HepG2 (cell line): Measurements from ENCODE around the gene CCBE1. TPM values are rescaled to one million over a fixed set of nuclear protein-coding genes. Genes with fewer than 3 reads are reported as not detected.

ENCODE experiments used
- ATAC-seq: fragments of 200-7000 bp; cut with Tn5 transposase; 3 replicates; pipeline ENCODE4 v1.9.1; 2020; ENCODE audit warnings: mild to moderate bottlenecking, moderate library complexity
- BruUV-seq: library from RNA; stranded (reverse); fragments of 400-500 nt; replicated peaks from 2 replicates; lab custom pipeline; 2021; lab: Mats Ljungman, UMichigan
- CTCF ChIA-PET: fragments of 300-600 bp; formaldehyde crosslinking; extraction: SDS; loops from one replicate; lab custom pipeline; 2021; ENCODE audit warnings: low total read pairs, inconsistent platforms, low intra/inter-chr PET ratio; lab: Yijun Ruan, JAX
- POLR2A ChIA-PET: fragments of 350-600 bp; sonication (Branson Sonifier 250); formaldehyde crosslinking; loops from one replicate; lab custom pipeline; 2020; ENCODE audit warnings: antibody characterized with exemption, inconsistent platforms; lab: Yijun Ruan, JAX
- DNase-seq: peaks from one replicate; pipeline ENCODE4 v3.0.0-alpha.2; 2015; ENCODE audit warnings: low spot score
- FAIRE-seq: peaks from 3 replicates; lab custom pipeline; 2011; peaks lifted over from hg19 to GRCh38; lab: Jason Lieb, UNC
- H2AFZ ChIP-seq: one replicate; pipeline ENCODE4 v1.6.1; 2011; ENCODE audit warnings: low read length, inconsistent platforms
- H3K27ac ChIP-seq: fragments of 300-600 bp; 3 replicates; pipeline ENCODE4 v1.8.0; 2011; ENCODE audit warnings: mixed run types, mild to moderate bottlenecking, mixed read lengths, low read length, inconsistent platforms; ENCODE audit not compliant: insufficient read depth; ENCODE audit errors: extremely low read length
- H3K27me3 ChIP-seq, 2 experiments: fragments of 200-600 bp in 1 of 2; 2 replicates in 1 of 2; 3 replicates in 1 of 2; pipeline versions ENCODE4 v1.6.0 to v1.8.0; 2011; ENCODE audit warnings: low read length in 2 of 2, mild to moderate bottlenecking in 2 of 2, moderate library complexity in 2 of 2, inconsistent platforms in 1 of 2; ENCODE audit not compliant: insufficient read depth in 2 of 2, control insufficient read depth in 1 of 2
- H3K36me3 ChIP-seq, 2 experiments: fragments of 200-600 bp in 1 of 2; replicated peaks in 1 of 2; 2 replicates in 1 of 2; 3 replicates in 1 of 2; pipeline versions ENCODE4 v1.5.1 to v1.8.0; 2011; ENCODE audit warnings: low read length in 2 of 2, inconsistent platforms in 1 of 2; ENCODE audit not compliant: insufficient read depth in 2 of 2, control insufficient read depth in 1 of 2
- H3K4me1 ChIP-seq: 2 replicates; pipeline ENCODE4 v1.5.1; 2012; ENCODE audit warnings: low read length, inconsistent platforms; ENCODE audit not compliant: insufficient read depth
- H3K4me2 ChIP-seq: 2 replicates; pipeline ENCODE4 v1.6.0; 2011; ENCODE audit warnings: low read depth, low read length, inconsistent platforms
- H3K4me3 ChIP-seq, 3 experiments: fragments of 200-600 bp in 1 of 3; sonication (generic), shearing (Covaris generic) in 1 of 3; replicated peaks in 1 of 3; 2 replicates each; pipeline ENCODE4 v1.5.1; 2011 to 2016; ENCODE audit warnings: low read length in 3 of 3, inconsistent platforms in 2 of 3, low read depth in 2 of 3, mild to moderate bottlenecking in 2 of 3, control low read depth in 1 of 3, mixed read lengths in 1 of 3; ENCODE audit not compliant: insufficient read depth in 1 of 3
- H3K79me2 ChIP-seq: one replicate; pipeline ENCODE4 v1.6.1; 2011; ENCODE audit warnings: low read length, inconsistent platforms; ENCODE audit not compliant: insufficient read depth
- H3K9ac ChIP-seq: 2 replicates; pipeline ENCODE4 v1.6.0; 2011; ENCODE audit warnings: mild to moderate bottlenecking, low read depth, low read length, inconsistent platforms; ENCODE audit not compliant: insufficient read depth
- H3K9me3 ChIP-seq: 2 replicates; pipeline ENCODE4 v1.5.1; 2012; ENCODE audit warnings: mild to moderate bottlenecking, low read length
- H4K20me1 ChIP-seq: 2 replicates; pipeline ENCODE4 v1.6.0; 2011; ENCODE audit warnings: inconsistent platforms, mild to moderate bottlenecking, low read length, moderate library complexity; ENCODE audit not compliant: insufficient read depth
- ETV6 ChIP-seq: sonication (generic); formaldehyde crosslinking; conservative IDR thresholded peaks from 2 replicates; pipeline ENCODE4 v1.4.0; 2020; ENCODE audit warnings: missing genetic modification reagents
- GZF1 ChIP-seq: sonication (generic); formaldehyde crosslinking; IDR thresholded peaks from 2 replicates; pipeline ENCODE4 v1.5.1; 2020; ENCODE audit warnings: mild to moderate bottlenecking, missing genetic modification reagents
- PBX2 ChIP-seq: IDR thresholded peaks from 2 replicates; pipeline ENCODE4 v1.6.1; 2016; ENCODE audit warnings: control low read depth
- PTBP1 ChIP-seq: fragments of 200-400 bp; formaldehyde crosslinking; IDR thresholded peaks from 2 replicates; pipeline ENCODE4 v1.6.1; 2018; ENCODE audit warnings: low read length, low read depth; ENCODE audit not compliant: poor library complexity, severe bottlenecking
- THAP9 ChIP-seq: sonication (generic); formaldehyde crosslinking; IDR thresholded peaks from 2 replicates; pipeline ENCODE4; 2020; ENCODE audit warnings: missing genetic modification reagents, mild to moderate bottlenecking, borderline replicate concordance
- WGBS: methylation state at CpG from one replicate; pipeline ENCODE4 v1.1.6; 2017; ENCODE audit warnings: low lambda C conversion rate; 5-methylcytosine and 5-hydroxymethylcytosine counted together
- in situ Hi-C: cut with HindIII; loops from 2 replicates; pipeline ENCODE4 v1.10.0; 2017; ENCODE audit warnings: low pct_unique_long_range_greater_than_20kb; ENCODE audit not compliant: extremely low pct_ligation_motif_present
- intact Hi-C: fragments of 100-400 bp; cut with micrococcal nuclease; formaldehyde crosslinking; loops from one replicate; pipeline ENCODE4 v1.10.0; 2022; ENCODE audit not compliant: unreplicated experiment
- polyA plus RNA-seq, 8 experiments: library from polyadenylated mRNA; depleted of rRNA in 3 of 8; stranded (reverse) in 7 of 8; unstranded in 1 of 8; fragments of >200 nt; fragmentation: Illumina TruSeq in 4 of 8; extraction: Trizol in 4 of 8; gene quantifications; 2 replicates each; pipeline versions ENCODE4 v1.2.1 to v1.2.3, GENCODE V29; 2011 to 2016; ENCODE audit warnings: low read depth in 4 of 8, missing spikeins in 1 of 8, mixed read lengths in 1 of 8; ENCODE audit not compliant: insufficient read depth in 1 of 8
- total RNA-seq, 5 experiments: library from RNA; depleted of rRNA; stranded (reverse); fragments of >200 nt; fragmentation: Illumina TruSeq; extraction: Trizol; gene quantifications; 2 replicates each; pipeline ENCODE4 v1.2.3, GENCODE V29; 2016; ENCODE audit warnings: low read depth in 1 of 5
- TF ChIP-seq, protein P1 (sequence below): sonication (generic); formaldehyde crosslinking; IDR thresholded peaks from 2 replicates; pipeline ENCODE4 v1.5.0; 2020; ENCODE audit warnings: mild to moderate bottlenecking, low read depth, missing genetic modification reagents, borderline replicate concordance

Gene CCBE1
- total and polyA plus RNA-seq, 2 of the 13 experiments (the other 11 are each of a cell fraction or from before 2014, with no cell fraction given): not detected

DNA sequence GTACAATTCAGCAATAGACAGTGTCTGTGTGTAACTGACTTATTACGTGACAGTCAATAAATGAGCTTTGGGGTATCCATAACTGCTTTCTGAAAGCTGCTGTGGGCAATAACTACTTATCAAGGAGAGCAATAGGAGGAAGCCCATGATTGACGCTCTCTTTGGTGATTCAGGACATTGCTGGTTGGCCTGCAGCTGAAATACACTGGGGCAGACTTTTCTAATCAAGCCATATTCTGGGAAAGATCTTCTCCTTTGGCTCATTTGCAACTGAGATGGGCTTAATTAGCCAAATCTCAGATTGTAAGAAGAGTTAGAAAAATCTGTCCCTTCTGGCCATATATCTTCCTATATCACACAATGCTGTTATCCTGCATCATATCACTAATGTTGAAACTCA, 24.0 kb upstream of the CCBE1 start:
- 5% methylated on average over 2 of the region's 2 CpGs for WGBS
- CTCF ChIA-PET: no interaction called here
- FAIRE-seq: no peak

More for the DNA sequence above, 24.0 kb upstream of the CCBE1 start:
- H3K27me3 ChIP-seq: no peaks in the 10 kb centered on the region
- no peaks in the 10 kb centered on the region for H3K9me3 ChIP-seq
- DNase-seq: no peak
- no peaks in the 10 kb centered on the region for H3K36me3 ChIP-seq
- POLR2A ChIA-PET: no interaction called here
- in situ Hi-C loops (no loop called here), intact Hi-C loops (loop anchor here (5.0 kb wide), 1 partner anchor 1366 kb away; no protein-coding TSS in a partner anchor)
- no TSS peak for BruUV-seq
- TF ChIP-seq GZF1 (CRISPR knock-in tag) (no peak), ETV6 (no peak), THAP9 (CRISPR knock-in tag) (no peak), PBX2 (no peak), PTBP1 (no peak)
- TF ChIP-seq, protein P1, sequence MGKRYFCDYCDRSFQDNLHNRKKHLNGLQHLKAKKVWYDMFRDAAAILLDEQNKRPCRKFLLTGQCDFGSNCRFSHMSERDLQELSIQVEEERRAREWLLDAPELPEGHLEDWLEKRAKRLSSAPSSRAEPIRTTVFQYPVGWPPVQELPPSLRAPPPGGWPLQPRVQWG (CRISPR knock-in tag): no peak
- H3K79me2 ChIP-seq: no peaks in the 10 kb centered on the region
- no peak overlapping the region for H3K4me2 ChIP-seq
- no peak overlapping the region for H3K4me3 ChIP-seq
- ATAC-seq: no peak
- no peaks in the 10 kb centered on the region for H4K20me1 ChIP-seq
- no peak overlapping the region for H3K27ac ChIP-seq
- H3K9ac ChIP-seq: no peak overlapping the region
- no peak overlapping the region for H2AFZ ChIP-seq
- no peaks in the 10 kb centered on the region for H3K4me1 ChIP-seq
